CD4-positive, alpha-beta T cell (primary cell): ENCODE data around the gene RERE. TPM values are rescaled to one million over a fixed set of nuclear protein-coding genes. Genes with fewer than 3 reads are reported as not detected.

Experiments
- ATAC-seq: fragments of 200-7000 bp; cut with Tn5 transposase; one replicate; pipeline ENCODE4 v1.10.0; 2022; ENCODE audit warnings: mild to moderate bottlenecking; ENCODE audit not compliant: poor library complexity
- CTCF ChIA-PET: fragments of 350-600 bp; sonication (Branson Sonifier 250); formaldehyde crosslinking; loops from one replicate; lab custom pipeline; 2021; ENCODE audit warnings: antibody characterized with exemption, inconsistent platforms; lab: Charles Lee
- POLR2A ChIA-PET: fragments of 350-600 bp; sonication (Branson Sonifier 250); formaldehyde crosslinking; loops from one replicate; lab custom pipeline; 2021; ENCODE audit warnings: antibody characterized with exemption, inconsistent platforms; lab: Charles Lee
- DNase-seq, 14 experiments: peaks; one replicate each; pipeline ENCODE4 v3.0.0-alpha.2; 2013 to 2020; ENCODE audit warnings: mixed read lengths in 2 of 14
- H3K27ac ChIP-seq, 2 donors: one replicate each; pipeline versions ENCODE4 v1.5.1 to v1.7.0; 2013; ENCODE audit warnings: low read length in 2 of 2, low read depth in 1 of 2, mild to moderate bottlenecking in 1 of 2
- H3K27me3 ChIP-seq, 2 experiments: 1 replicate in 1 of 2; 2 replicates in 1 of 2; pipeline versions ENCODE4 v1.6.1 to v1.7.0; 2013; ENCODE audit warnings: low read length in 2 of 2, control low read depth in 1 of 2, mild to moderate bottlenecking in 1 of 2, moderate library complexity in 1 of 2; ENCODE audit not compliant: insufficient read depth in 2 of 2, control insufficient read depth in 1 of 2
- H3K36me3 ChIP-seq: one replicate; pipeline ENCODE4 v1.6.1; 2013; ENCODE audit warnings: low read length, control low read depth; ENCODE audit not compliant: insufficient read depth
- H3K4me1 ChIP-seq: one replicate; pipeline ENCODE4 v1.6.1; 2013; ENCODE audit warnings: low read length, control low read depth; ENCODE audit not compliant: insufficient read depth
- H3K4me3 ChIP-seq: one replicate; pipeline ENCODE4 v1.5.1; 2013; ENCODE audit warnings: mild to moderate bottlenecking, low read length, moderate library complexity
- H3K9me3 ChIP-seq, 2 experiments: 1 replicate in 1 of 2; 2 replicates in 1 of 2; pipeline versions ENCODE4 v1.6.1 to v1.7.0; 2013; ENCODE audit warnings: low read length in 2 of 2, mild to moderate bottlenecking in 2 of 2, control low read depth in 1 of 2, moderate library complexity in 1 of 2; ENCODE audit not compliant: control insufficient read depth in 1 of 2, insufficient read depth in 1 of 2
- H3K27ac Mint-ChIP-seq: one replicate; pipeline ENCODE4 v1.8.0; 2020; ENCODE audit warnings: mixed read lengths
- H3K27me3 Mint-ChIP-seq: one replicate; pipeline ENCODE4 v1.8.0; 2021; ENCODE audit warnings: mixed read lengths
- H3K36me3 Mint-ChIP-seq: one replicate; pipeline ENCODE4 v1.8.0; 2021; ENCODE audit warnings: low read depth, mixed read lengths
- H3K4me1 Mint-ChIP-seq: one replicate; pipeline ENCODE4 v1.8.0; 2021; ENCODE audit warnings: low read depth, mixed read lengths
- H3K4me3 Mint-ChIP-seq: one replicate; pipeline ENCODE4 v1.8.0; 2020; ENCODE audit warnings: mild to moderate bottlenecking, mixed read lengths
- H3K9me3 Mint-ChIP-seq: one replicate; pipeline ENCODE4 v1.8.0; 2020; ENCODE audit warnings: mixed read lengths
- intact Hi-C, 2 experiments: fragments of 100-400 bp; cut with DNase I in 1 of 2; cut with micrococcal nuclease in 1 of 2; formaldehyde crosslinking; loops; one replicate each; pipeline versions ENCODE4 v1.15.1 to v1.9.0; 2023 to 2025; cut with DNase I, micrococcal nuclease
- total RNA-seq, 174 experiments: library from RNA in 2 of 174; stranded (reverse) in 2 of 174; gene quantifications; one replicate each; pipeline ENCODE4 v1.2.3 and lab custom pipeline; 2021 to 2026
- TF ChIP-seq, protein P1 (sequence below): fragments of 200-600 bp; IDR thresholded peaks from one replicate; pipeline ENCODE4 v1.8.0; 2022; ENCODE audit warnings: antibody characterized with exemption, mild to moderate bottlenecking

The RERE gene
- total RNA-seq, 2 experiments from 2014 or later = 78.4 to 84.0 TPM

DNA sequence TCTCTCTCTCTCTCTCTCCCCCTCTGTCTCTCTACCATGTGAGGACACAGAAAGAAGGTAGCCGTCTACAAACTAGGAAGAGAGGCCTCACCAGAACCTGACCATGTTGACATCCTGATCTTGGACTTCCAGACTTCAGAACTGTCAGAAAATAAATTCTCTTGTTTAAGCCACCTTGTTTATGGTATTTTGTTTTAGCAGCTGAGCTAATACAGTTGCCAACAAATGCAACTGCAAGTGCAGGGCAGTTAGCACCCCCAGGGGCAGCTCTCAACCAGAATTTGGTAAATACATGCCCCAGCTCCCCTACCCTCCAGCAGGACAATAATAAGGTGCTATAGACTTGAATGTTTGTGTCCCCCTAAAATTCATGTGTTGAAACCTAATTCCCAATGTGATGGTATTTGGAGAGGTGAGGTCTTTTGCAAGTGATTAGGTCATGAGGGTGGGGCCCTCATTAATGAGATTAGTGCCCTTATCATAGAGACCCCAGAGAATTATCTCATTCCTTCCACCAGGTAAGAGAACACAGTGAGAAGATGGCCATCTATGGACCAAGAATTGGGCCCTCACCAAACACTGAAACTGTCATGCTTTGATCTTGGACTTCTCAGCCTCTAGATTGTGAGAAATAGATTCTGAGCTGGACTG lies 506.2 kb downstream of the RERE start:
- TF ChIP-seq, protein P1, sequence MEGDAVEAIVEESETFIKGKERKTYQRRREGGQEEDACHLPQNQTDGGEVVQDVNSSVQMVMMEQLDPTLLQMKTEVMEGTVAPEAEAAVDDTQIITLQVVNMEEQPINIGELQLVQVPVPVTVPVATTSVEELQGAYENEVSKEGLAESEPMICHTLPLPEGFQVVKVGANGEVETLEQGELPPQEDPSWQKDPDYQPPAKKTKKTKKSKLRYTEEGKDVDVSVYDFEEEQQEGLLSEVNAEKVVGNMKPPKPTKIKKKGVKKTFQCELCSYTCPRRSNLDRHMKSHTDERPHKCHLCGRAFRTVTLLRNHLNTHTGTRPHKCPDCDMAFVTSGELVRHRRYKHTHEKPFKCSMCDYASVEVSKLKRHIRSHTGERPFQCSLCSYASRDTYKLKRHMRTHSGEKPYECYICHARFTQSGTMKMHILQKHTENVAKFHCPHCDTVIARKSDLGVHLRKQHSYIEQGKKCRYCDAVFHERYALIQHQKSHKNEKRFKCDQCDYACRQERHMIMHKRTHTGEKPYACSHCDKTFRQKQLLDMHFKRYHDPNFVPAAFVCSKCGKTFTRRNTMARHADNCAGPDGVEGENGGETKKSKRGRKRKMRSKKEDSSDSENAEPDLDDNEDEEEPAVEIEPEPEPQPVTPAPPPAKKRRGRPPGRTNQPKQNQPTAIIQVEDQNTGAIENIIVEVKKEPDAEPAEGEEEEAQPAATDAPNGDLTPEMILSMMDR = no peak
- DNase-seq (no peak), ATAC-seq (no peak)
- H3K27ac ChIP-seq = no peak overlapping the region
- H3K27me3 ChIP-seq = peaks cover 17% of the 10 kb centered on the region in 2 experiments
- Mint-ChIP-seq H3K27me3 (peaks cover 32% of the 10 kb centered on the region), H3K4me1 (peaks cover 15% of the 10 kb centered on the region), H3K9me3 (no peaks in the 10 kb centered on the region), H3K27ac (no peak overlapping the region), H3K36me3 (no peaks in the 10 kb centered on the region), H3K4me3 (no peak overlapping the region)
- no peak overlapping the region for H3K4me3 ChIP-seq
- H3K4me1 ChIP-seq = peaks cover 15% of the 10 kb centered on the region
- POLR2A ChIA-PET = no interaction called here
- no peaks in the 10 kb centered on the region for H3K36me3 ChIP-seq
- intact Hi-C loops = no loop called here
- CTCF ChIA-PET = interaction anchor here (0.6 to 0.7 kb wide), 2 partner anchors 39 to 407 kb away, joined by 3 to 4 read pairs; no protein-coding TSS in a partner anchor
- H3K9me3 ChIP-seq = no peaks in the 10 kb centered on the region

DNA sequence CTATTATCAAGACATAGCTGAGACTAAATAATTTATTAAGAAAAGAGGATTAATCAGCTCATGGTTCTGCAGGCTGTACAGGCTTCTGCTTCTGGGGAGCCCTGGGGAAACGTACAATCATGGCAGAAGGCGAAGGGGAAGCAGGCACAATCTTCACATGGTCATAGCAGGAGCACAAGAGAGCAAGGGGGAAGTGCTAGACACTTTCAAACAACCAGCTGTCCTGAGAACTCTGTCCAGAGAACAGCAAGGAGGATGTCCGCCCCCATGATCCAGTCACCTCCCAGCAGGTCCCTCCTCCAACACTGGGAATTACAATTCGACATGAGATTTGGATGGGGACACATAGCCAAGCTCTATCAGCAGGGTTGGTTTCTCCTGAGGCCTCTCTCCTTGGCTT lies 509.8 kb downstream of the RERE start:
- H3K36me3 ChIP-seq = no peaks in the 10 kb centered on the region
- no peak overlapping the region for H3K27ac ChIP-seq
- no peaks in the 10 kb centered on the region for H3K27me3 ChIP-seq
- no peaks in the 10 kb centered on the region for H3K36me3 Mint-ChIP-seq
- H3K4me1 Mint-ChIP-seq = no peaks in the 10 kb centered on the region
- TF ChIP-seq, protein P1 = no peak
- no peaks in the 10 kb centered on the region for H3K9me3 ChIP-seq
- H3K27ac Mint-ChIP-seq = no peak overlapping the region
- no peak overlapping the region for H3K4me3 ChIP-seq
- ATAC-seq (no peak), DNase-seq (no peak)
- intact Hi-C loops = no loop called here
- CTCF ChIA-PET = interaction anchor here (1.4 kb wide), 1 partner anchor 292 kb away, joined by 4 read pairs; no protein-coding TSS in a partner anchor
- POLR2A ChIA-PET = no interaction called here
- peaks cover 4% of the 10 kb centered on the region for H3K27me3 Mint-ChIP-seq
- no peak overlapping the region for H3K4me3 Mint-ChIP-seq
- H3K9me3 Mint-ChIP-seq = no peaks in the 10 kb centered on the region
- no peaks in the 10 kb centered on the region for H3K4me1 ChIP-seq

DNA sequence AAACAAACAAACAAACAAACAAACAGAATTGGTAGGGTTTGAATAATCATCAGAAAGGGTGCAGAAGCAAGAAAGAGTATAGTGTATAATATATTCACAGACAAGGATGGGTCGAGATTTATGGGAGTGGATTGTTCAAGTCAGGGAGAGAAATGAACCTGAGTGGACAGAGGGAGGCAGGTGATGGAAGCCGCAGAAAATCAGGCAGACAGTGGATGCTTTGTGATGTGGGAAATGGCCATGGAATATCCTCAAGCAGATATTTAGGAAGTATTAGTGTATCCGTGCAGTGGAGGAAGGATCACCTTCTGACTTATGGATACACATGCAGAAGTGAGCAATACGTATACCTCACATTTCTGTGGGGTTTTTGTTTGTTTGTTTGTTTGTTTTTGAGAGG lies 513.6 kb downstream of the RERE start:
- Mint-ChIP-seq H3K4me1 (no peaks in the 10 kb centered on the region), H3K9me3 (no peaks in the 10 kb centered on the region), H3K4me3 (no peak overlapping the region), H3K27ac (no peak overlapping the region), H3K27me3 (peaks cover 15% of the 10 kb centered on the region), H3K36me3 (no peaks in the 10 kb centered on the region)
- TF ChIP-seq, protein P1 = no peak
- ChIA-PET CTCF (no interaction called here), POLR2A (no interaction called here)
- Histone ChIP-seq H3K36me3 (no peaks in the 10 kb centered on the region), H3K4me3 (no peak overlapping the region), H3K4me1 (no peaks in the 10 kb centered on the region), H3K27me3 (peaks cover 0 to 4% of the 10 kb centered on the region in 2 experiments), H3K27ac (no peak overlapping the region), H3K9me3 (no peaks in the 10 kb centered on the region)
- no peak for DNase-seq
- ATAC-seq = no peak
- intact Hi-C loops = no loop called here
